ENCODE measurements around the gene CCL18.
"Not testable (repeated sequence)": the region's sequence is repeated elsewhere in the genome, so short reads cannot be mapped to it uniquely, and the experiment has no call there.

CCL18 gene

GRCh38 chr17:36094746-36095145 lies 30.7 kb downstream of the CCL18 start:
- TF ChIP-seq CTCF (IDR thresholded peaks at IDR 0.05; ENCODE audit: insufficient read depth, low read length, missing control alignments) = no peak
- ChIA-PET POLR2A (no interaction called here), CTCF (no interaction called here)
- no peak overlapping the region for H3K4me3 ChIP-seq (ENCODE audit: low read depth, low read length)
- DNase-seq (ENCODE audit: low read depth, low spot score) = no peak

DNA sequence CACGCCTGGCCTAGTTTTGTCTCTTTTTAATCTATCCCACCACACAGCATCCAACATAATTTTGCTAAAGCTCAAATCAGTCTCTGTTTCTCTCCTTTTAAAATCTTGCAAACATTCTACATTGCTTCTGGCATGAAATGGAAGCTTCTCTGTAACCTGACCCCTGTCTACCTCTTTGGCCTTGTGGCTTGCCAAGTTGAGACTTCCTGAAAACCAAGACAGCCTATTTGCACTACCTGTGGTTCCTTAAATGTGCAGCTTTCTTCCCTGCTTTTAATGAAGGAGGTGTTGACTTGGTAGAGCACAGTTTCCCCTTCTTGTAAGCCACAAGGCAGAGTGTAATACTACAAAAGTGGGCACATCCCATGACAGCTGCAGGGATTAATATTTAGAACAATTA lies 31.9 kb downstream of the CCL18 start:
- ChIA-PET POLR2A (no interaction called here), CTCF (no interaction called here)
- H3K4me3 ChIP-seq (ENCODE audit: low read depth, low read length) = no peak overlapping the region
- no peak for TF ChIP-seq CTCF (IDR thresholded peaks at IDR 0.05; ENCODE audit: insufficient read depth, low read length, missing control alignments)
- DNase-seq (ENCODE audit: low read depth, low spot score) = no peak

GRCh38 chr17:36099004-36099403 lies 34.9 kb downstream of the CCL18 start:
- POLR2A ChIA-PET; H3K4me3 ChIP-seq (ENCODE audit: low read depth, low read length); DNase-seq (ENCODE audit: low read depth, low spot score); CTCF ChIA-PET: not testable (repeated sequence)

GRCh38 chr17:36103401-36103975 lies 39.4 kb downstream of the CCL18 start, which contains the start of gene CCL4:
Gene CCL4 (plus strand): TSS chr17:36103827. CDS start chr17:36103906, 79 bp downstream.
- CTCF ChIA-PET; DNase-seq (ENCODE audit: low read depth, low spot score); H3K4me3 ChIP-seq (ENCODE audit: low read depth, low read length); POLR2A ChIA-PET: not testable (repeated sequence)

DNA sequence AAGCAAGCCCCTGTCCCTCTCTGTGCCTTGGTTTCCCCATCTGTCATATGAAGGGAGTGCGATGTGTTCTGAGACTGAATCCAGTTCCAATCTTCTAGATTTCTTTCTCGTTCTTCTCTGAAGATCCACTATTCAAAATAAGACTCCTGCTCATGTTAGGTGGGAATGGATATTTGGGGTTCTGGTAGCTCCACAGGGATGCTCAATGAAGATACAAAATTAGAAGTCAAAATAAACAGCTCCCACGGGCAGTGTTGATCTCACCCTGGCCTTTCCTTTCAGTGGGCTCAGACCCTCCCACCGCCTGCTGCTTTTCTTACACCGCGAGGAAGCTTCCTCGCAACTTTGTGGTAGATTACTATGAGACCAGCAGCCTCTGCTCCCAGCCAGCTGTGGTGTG lies 40.2 kb downstream of the CCL18 start:
- H3K4me3 ChIP-seq (ENCODE audit: low read depth, low read length); DNase-seq (ENCODE audit: low read depth, low spot score); CTCF ChIA-PET; POLR2A ChIA-PET: not testable (repeated sequence)

DNA sequence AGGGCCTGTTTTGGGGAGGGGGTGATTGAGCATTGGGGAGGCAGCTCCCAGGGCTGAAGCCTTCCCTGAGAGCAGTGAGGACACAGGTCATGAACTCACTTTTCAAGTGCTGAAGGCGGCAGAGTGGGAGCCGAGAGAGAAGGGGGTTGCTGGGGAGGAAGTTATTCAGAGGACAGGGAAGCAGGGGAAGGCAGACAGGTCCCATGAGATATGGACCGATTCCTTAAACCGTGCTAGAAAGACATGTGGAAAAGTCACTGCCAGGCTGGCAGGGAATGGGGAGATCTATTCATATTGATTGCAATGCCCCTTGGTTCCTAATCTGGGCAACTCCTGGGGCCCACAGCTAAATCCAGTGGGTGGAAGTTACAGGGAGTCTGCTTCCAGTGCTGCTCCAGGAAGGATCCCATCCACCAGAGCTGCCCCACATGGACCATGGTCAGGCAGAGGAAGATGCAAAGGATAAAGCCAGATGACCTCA lies 40.7 kb downstream of the CCL18 start:
- CTCF ChIA-PET = no interaction called here
- no peak overlapping the region for H3K4me3 ChIP-seq (ENCODE audit: low read depth, low read length)
- TF ChIP-seq CTCF (IDR thresholded peaks at IDR 0.05; ENCODE audit: insufficient read depth, low read length, missing control alignments) = no peak
- no peak for DNase-seq (ENCODE audit: low read depth, low spot score)
- POLR2A ChIA-PET = no interaction called here

DNA sequence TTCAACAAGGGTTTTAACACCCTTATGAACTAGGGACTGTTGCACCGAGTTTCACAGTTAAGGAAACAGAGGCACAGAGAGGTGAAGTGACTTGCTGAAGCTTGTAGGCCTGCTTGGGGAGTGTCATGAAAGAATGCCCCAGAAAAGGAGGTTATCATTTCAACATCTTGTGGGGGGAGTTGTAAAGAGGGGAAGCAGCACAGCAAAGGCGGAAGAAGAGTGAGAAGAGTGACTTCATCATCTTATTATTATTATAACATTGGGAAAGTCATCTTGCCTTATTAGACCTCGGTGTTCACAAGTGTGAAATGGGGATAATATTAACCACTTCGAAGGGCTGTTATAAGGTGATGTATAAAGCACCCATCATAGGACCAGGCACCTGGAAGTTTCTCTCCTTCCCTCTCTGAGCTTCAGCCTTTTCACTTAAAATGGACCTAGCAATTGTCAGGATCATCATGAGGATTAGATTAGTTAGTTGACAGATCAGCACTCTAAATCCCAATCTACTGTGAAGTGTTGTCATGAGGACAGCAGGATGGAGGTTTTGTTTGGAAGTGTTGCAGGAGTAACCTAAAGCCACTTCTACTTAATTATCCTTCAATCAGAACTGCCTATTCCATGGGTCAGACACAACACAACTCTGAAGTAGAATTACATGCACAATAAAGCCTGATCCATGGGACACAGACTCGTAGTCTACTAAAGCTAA lies 41.9 kb downstream of the CCL18 start:
- CTCF ChIA-PET = no interaction called here
- H3K4me3 ChIP-seq (ENCODE audit: low read depth, low read length) = no peak overlapping the region
- no peak for TF ChIP-seq CTCF (IDR thresholded peaks at IDR 0.05; ENCODE audit: insufficient read depth, low read length, missing control alignments)
- POLR2A ChIA-PET = no interaction called here
- DNase-seq (ENCODE audit: low read depth, low spot score) = no peak

GRCh38 chr17:36106493-36106835 lies 42.4 kb downstream of the CCL18 start:
- DNase-seq (ENCODE audit: low read depth, low spot score) = no peak
- no peak for TF ChIP-seq CTCF (IDR thresholded peaks at IDR 0.05; ENCODE audit: insufficient read depth, low read length, missing control alignments)
- ChIA-PET CTCF (no interaction called here), POLR2A (no interaction called here)
- no peak overlapping the region for H3K4me3 ChIP-seq (ENCODE audit: low read depth, low read length)
